Skin epidermis (tissue), 12 donors: ENCODE results near the gene RILP.

ENCODE experiments used
- H3K27ac ChIP-seq, 21 experiments: fragments of 200-600 bp; sonication (generic) in 11 of 21; one replicate each; pipeline ENCODE4 v1.5.0; 2020; ENCODE audit warnings: mild to moderate bottlenecking in 3 of 21, inconsistent platforms in 2 of 21, moderate library complexity in 2 of 21
- H3K4me3 ChIP-seq, 7 experiments: fragments of 200-600 bp; sonication (generic) in 2 of 7; one replicate each; pipeline ENCODE4 v1.5.0; 2020; ENCODE audit warnings: inconsistent platforms in 2 of 7, mild to moderate bottlenecking in 2 of 7, moderate library complexity in 1 of 7

The RILP gene

GRCh38 chr17:1648963-1649843 is 463 bp downstream of the RILP start:
- H3K27ac ChIP-seq = peak overlapping the region; percentile 81 to 97 (median 92)
- H3K4me3 ChIP-seq = peak overlapping the region; percentile 61 to 79 (median 72)

DNA sequence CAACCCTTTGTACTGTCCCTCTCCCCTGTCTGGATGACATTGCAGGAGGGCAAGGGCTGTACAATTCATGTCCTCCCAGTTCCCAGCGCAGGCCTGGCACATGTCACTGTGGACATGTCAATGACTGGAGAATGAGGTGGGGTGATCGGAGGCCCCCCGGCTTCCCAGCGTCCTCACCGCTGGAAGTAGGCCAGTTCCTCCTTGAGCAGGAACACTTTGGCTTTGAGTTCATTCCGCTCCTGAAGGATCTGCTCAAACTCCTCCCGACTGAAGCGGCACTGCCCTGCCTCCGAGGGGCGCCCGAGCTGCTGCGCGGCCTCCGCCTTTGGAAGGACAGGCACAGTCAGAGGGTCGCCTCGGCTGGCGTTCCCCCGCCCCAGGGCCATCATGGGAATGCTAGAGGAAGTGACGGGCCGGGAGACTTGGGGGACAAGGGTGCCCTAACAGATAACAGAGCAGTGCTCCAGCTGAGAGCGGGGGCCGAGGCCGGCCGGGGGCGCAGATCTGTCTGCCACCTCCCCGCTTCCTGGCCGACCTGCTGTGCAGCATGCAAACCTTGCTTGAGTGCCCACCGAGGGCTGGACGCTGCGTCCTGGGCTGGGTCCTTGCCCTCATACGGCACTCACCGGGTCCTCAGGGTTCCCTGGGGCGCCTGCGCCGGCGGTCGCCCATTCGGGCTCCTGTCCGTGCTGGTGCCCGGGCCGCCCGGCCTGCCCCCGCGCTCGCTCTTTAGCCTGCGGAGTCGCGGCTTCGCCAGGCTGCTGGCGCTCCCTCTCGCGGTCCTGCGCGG is 1.3 kb downstream of the RILP start:
- H3K27ac ChIP-seq = peak overlapping the region; percentile 2 to 96 (median 82)

GRCh38 chr17:1647802-1648171 is 1.9 kb downstream of the RILP start:
- Histone ChIP-seq H3K4me3 (peak overlapping the region in 6 of 7 experiments; percentile 33 to 79 (median 68)), H3K27ac (peak overlapping the region in 12 of 21 experiments; percentile 25 to 96 (median 84))

More for the DNA sequence above, 1.3 kb downstream of the RILP start:
- peak overlapping the region; percentile 33 to 79 (median 65) for H3K4me3 ChIP-seq

GRCh38 chr17:1646199-1646875 is 3.3 kb downstream of the RILP start:
- Histone ChIP-seq H3K27ac (peak overlapping the region in 13 of 21 experiments; percentile 38 to 83 (median 75)), H3K4me3 (no peak overlapping the region)

DNA sequence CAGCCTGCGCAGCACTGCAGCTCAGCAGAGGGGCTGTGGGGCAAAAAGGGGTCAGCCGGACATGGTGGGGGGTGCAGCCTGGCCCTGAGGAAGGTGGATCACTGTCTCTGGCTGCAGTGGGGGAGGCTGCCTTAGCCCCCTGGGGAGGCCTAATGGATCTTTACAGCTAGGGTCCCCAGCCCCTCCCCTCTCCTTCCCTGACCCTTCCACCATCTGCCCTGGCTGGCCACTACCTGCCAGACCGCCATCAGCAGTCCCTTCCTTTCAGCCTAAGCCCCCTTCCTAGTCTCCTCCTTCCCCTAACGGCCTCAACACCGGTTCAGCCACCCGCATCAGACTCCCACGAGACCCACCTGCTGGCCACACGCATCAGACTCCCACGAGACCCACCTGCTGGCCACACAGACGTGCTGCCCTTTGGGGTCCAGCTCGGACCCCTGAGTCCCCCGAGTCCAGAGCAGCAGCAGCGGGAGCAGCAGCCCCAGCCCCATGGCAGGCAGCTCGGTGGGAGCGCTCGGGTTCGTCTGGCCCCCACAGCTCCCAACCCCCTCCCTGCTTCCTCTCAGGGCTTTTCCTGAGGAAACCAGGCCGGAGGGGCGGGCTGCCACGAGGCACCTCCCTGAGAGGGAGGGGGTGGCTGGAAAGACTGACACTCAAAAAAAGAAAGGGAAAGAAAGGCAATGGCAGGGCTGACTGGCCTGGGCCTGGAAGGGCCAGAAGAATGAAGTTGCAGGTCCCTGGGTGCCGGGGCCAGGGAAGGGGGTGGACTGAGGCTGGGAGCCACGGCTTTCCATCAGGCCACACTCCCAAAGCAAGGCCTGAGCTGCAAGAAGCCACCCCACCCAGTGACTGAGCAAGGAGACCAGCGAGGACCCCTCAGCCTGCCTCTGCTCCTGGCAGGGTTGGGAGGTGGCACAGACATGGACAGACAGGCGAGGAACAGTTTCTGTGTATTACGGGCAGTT is 4.2 kb downstream of the RILP start, which contains the start of gene SCARF1:
Gene SCARF1 (minus strand): TSS at position 526 of the 965 bp plus-strand sequence. CDS start 35 bp downstream, at position 491.
- peak within 1 kb of the TSS; percentile 5 to 52 (median 28) for H3K4me3 ChIP-seq
- peak within 1 kb of the TSS in 19 of 21 experiments; percentile 42 to 83 (median 75) for H3K27ac ChIP-seq

- peak overlapping the region; percentile 5 to 52 (median 28) for H3K4me3 ChIP-seq
- H3K27ac ChIP-seq = peak overlapping the region in 18 of 21 experiments; percentile 51 to 83 (median 75)
Measured at GRCh38 chr17:1644493-1645206, 5.0 kb downstream of the RILP start.

DNA sequence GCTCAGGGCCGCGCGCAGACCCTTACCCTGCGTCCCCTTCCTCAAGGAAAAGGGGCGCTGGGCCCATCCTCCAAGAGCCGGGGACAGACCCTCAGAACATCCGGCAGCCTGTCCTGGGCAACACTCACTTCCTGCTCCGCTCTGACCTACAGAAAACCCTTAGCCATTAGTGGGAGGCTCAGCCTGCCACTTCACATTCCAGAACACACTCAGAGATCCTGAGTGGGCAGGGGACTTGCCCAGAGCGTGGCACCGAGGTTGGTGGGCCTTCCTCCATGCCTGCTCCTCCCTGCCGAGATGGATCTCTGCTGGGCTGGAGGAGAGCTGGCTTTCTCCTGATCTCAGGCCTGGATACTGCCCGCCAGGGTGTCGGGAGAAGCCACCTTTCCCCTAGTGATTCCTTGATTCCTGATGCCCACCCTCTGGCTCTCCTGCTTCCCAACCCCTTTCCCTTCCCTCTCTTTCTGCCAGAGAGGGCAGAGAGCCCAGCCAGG is 5.6 kb downstream of the RILP start:
- Histone ChIP-seq H3K4me3 (peak overlapping the region; percentile 29 to 52 (median 40)), H3K27ac (peak overlapping the region in 20 of 21 experiments; percentile 7 to 83 (median 64))

DNA sequence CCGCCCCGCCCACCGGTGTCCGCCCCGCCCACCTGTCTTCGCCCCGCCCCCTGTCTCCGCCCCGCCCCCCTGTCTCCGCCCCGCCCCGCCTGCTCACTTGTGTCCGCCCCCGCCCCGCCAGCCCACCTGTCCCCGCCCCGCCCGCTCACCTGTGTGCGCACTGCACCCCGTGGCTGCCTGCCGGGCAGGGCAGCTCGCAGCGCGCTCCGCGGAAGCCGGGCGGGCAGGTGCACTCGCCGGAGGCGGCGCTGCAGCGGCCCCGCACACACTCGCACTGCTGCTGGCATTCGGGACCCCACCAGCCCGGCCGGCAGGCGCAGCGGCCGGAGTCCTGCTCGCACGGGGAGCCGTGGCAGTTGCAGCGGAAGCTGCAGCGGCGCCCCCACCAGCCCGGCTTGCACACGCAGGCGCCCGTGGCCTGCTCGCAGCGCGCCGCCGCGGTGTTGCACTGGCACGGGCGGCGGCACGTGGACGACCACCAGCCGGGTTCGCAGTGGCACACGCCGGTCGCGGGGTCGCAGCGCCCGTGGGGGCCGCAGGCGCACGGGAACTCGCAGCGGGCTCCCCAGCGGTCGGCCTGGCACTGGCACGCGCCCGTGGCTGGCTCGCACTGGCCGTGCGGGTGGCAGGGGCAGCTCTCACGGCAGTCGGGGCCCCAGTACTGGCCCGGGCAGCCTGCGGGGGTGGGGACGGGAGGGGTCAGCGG is 6.2 kb downstream of the RILP start:
- H3K4me3 ChIP-seq = peak overlapping the region; percentile 29 to 52 (median 40)
- H3K27ac ChIP-seq = peak overlapping the region in 20 of 21 experiments; percentile 7 to 83 (median 64)

DNA sequence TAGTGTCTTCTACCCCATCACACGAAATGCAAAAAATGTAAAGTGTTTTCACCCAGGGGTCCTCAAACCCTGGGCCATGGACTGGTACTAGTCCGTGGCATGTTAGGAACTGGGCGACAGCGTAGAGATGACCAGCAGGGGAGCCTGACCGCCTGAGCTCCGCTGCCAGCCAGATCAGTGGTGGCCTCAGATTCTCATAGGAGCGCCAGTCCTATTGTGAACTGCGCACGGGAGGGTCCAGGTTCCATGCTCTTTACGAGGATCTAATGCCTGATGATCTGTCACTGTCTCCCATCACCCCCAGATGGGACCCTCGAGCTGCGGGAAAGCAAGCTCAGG is 8.6 kb downstream of the RILP start:
- H3K4me3 ChIP-seq = no peak overlapping the region
- H3K27ac ChIP-seq = no peak overlapping the region

DNA sequence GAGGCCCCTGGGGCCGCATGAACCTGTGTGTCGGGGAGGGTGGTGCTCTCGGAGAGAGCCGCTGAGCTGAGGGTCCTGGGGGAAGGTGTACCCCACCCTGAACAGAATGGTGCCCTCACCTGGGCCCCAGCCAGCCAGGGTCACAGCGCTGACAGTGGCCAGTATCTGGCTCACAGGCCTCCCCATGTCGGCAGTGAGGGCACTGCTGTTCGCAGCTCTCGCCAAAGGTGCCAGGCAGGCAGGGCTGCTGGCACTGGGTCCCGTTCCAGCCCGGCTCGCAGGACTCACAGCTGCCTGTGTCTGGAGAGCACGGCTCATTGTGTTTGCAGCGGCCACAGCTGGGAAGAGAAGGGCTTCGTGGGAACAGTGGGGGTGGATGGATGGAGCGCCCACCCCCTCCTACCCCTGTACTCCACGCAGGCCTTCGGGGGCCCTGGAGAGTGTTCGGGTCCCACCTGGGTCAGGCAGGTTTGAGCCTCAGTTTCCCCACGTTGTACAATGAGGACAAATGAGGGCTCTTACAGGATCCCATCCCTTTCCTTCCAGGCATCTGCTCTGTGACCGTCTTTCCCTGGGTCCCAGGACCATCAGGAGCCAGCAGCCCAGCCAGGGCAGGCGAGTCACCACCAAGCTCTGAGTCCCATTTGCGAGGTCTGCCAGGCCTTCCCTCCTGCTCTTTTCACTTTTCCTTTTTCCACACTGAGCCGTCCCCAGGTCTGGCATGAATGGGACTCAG is 9.2 kb downstream of the RILP start:
- Histone ChIP-seq H3K27ac (no peak overlapping the region), H3K4me3 (no peak overlapping the region)

DNA sequence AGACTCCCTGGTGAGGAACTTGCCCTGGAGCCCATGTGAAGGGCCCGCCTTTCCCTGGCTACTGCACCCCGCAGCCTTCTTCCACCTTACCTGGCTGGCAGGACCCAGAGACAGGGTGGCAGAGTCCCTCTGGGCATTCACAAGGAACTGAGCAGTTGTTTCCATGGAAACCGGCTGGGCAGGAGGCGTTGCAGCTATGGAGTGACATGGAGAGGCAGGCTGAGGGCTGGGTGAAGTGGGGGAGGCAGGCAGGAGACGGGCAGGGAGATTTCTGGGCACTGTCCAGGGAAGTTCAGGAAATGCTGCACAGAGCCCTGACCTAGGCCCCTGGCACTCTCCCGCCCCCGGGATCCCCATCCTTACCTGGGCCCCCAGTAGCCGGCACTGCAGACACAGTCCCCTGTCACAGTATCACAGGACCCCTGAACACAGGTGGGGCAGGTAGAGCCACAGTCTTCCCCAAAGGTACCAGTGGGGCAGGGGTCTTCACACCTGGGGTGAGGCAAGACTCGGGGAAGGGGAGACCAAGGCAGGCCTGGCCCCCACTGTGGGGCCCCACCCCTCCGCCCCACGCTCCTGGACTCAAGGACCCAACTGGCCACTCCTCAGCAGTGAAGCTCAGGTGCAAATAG is 10.0 kb downstream of the RILP start:
- Histone ChIP-seq H3K4me3 (no peak overlapping the region), H3K27ac (no peak overlapping the region)

- no peak overlapping the region for H3K27ac ChIP-seq
- no peak overlapping the region for H3K4me3 ChIP-seq
Measured at GRCh38 chr17:1638624-1639300, 10.9 kb downstream of the RILP start.

- H3K4me3 ChIP-seq = no peak overlapping the region
- H3K27ac ChIP-seq = no peak overlapping the region
Measured at GRCh38 chr17:1638171-1638590, 11.5 kb downstream of the RILP start.

GRCh38 chr17:1636732-1637285 is 12.9 kb downstream of the RILP start:
- H3K4me3 ChIP-seq = no peak overlapping the region
- H3K27ac ChIP-seq = no peak overlapping the region
